HepG2 (cell line): ENCODE data around the gene ADAMTS18. TPM values are rescaled to one million over a fixed set of nuclear protein-coding genes. Genes with fewer than 3 reads are reported as not detected.

Source experiments
- ATAC-seq: fragments of 200-7000 bp; cut with Tn5 transposase; 3 replicates; pipeline ENCODE4 v1.9.1; 2020; ENCODE audit warnings: mild to moderate bottlenecking, moderate library complexity
- BruUV-seq: library from RNA; stranded (reverse); fragments of 400-500 nt; replicated peaks from 2 replicates; lab custom pipeline; 2021; lab: Mats Ljungman, UMichigan
- CTCF ChIA-PET: fragments of 300-600 bp; formaldehyde crosslinking; extraction: SDS; loops from one replicate; lab custom pipeline; 2021; ENCODE audit warnings: low total read pairs, inconsistent platforms, low intra/inter-chr PET ratio; lab: Yijun Ruan, JAX
- POLR2A ChIA-PET: fragments of 350-600 bp; sonication (Branson Sonifier 250); formaldehyde crosslinking; loops from one replicate; lab custom pipeline; 2020; ENCODE audit warnings: antibody characterized with exemption, inconsistent platforms; lab: Yijun Ruan, JAX
- DNase-seq: peaks from one replicate; pipeline ENCODE4 v3.0.0-alpha.2; 2015; ENCODE audit warnings: low spot score
- FAIRE-seq: peaks from 3 replicates; lab custom pipeline; 2011; peaks lifted over from hg19 to GRCh38; lab: Jason Lieb, UNC
- H2AFZ ChIP-seq: one replicate; pipeline ENCODE4 v1.6.1; 2011; ENCODE audit warnings: low read length, inconsistent platforms
- H3K27ac ChIP-seq: fragments of 300-600 bp; 3 replicates; pipeline ENCODE4 v1.8.0; 2011; ENCODE audit warnings: mixed run types, mild to moderate bottlenecking, mixed read lengths, low read length, inconsistent platforms; ENCODE audit not compliant: insufficient read depth; ENCODE audit errors: extremely low read length
- H3K27me3 ChIP-seq, 2 experiments: fragments of 200-600 bp in 1 of 2; 2 replicates in 1 of 2; 3 replicates in 1 of 2; pipeline versions ENCODE4 v1.6.0 to v1.8.0; 2011; ENCODE audit warnings: low read length in 2 of 2, mild to moderate bottlenecking in 2 of 2, moderate library complexity in 2 of 2, inconsistent platforms in 1 of 2; ENCODE audit not compliant: insufficient read depth in 2 of 2, control insufficient read depth in 1 of 2
- H3K36me3 ChIP-seq, 2 experiments: fragments of 200-600 bp in 1 of 2; replicated peaks in 1 of 2; 2 replicates in 1 of 2; 3 replicates in 1 of 2; pipeline versions ENCODE4 v1.5.1 to v1.8.0; 2011; ENCODE audit warnings: low read length in 2 of 2, inconsistent platforms in 1 of 2; ENCODE audit not compliant: insufficient read depth in 2 of 2, control insufficient read depth in 1 of 2
- H3K4me1 ChIP-seq: 2 replicates; pipeline ENCODE4 v1.5.1; 2012; ENCODE audit warnings: low read length, inconsistent platforms; ENCODE audit not compliant: insufficient read depth
- H3K4me2 ChIP-seq: 2 replicates; pipeline ENCODE4 v1.6.0; 2011; ENCODE audit warnings: low read depth, low read length, inconsistent platforms
- H3K4me3 ChIP-seq, 3 experiments: fragments of 200-600 bp in 1 of 3; sonication (generic), shearing (Covaris generic) in 1 of 3; replicated peaks in 1 of 3; 2 replicates each; pipeline ENCODE4 v1.5.1; 2011 to 2016; ENCODE audit warnings: low read length in 3 of 3, inconsistent platforms in 2 of 3, low read depth in 2 of 3, mild to moderate bottlenecking in 2 of 3, control low read depth in 1 of 3, mixed read lengths in 1 of 3; ENCODE audit not compliant: insufficient read depth in 1 of 3
- H3K79me2 ChIP-seq: one replicate; pipeline ENCODE4 v1.6.1; 2011; ENCODE audit warnings: low read length, inconsistent platforms; ENCODE audit not compliant: insufficient read depth
- H3K9ac ChIP-seq: 2 replicates; pipeline ENCODE4 v1.6.0; 2011; ENCODE audit warnings: mild to moderate bottlenecking, low read depth, low read length, inconsistent platforms; ENCODE audit not compliant: insufficient read depth
- H3K9me3 ChIP-seq: 2 replicates; pipeline ENCODE4 v1.5.1; 2012; ENCODE audit warnings: mild to moderate bottlenecking, low read length
- H4K20me1 ChIP-seq: 2 replicates; pipeline ENCODE4 v1.6.0; 2011; ENCODE audit warnings: inconsistent platforms, mild to moderate bottlenecking, low read length, moderate library complexity; ENCODE audit not compliant: insufficient read depth
- ATF4 ChIP-seq, 2 experiments: fragments of 450-650 bp in 1 of 2; sonication (generic) in 1 of 2; formaldehyde crosslinking; IDR thresholded peaks; 2 replicates each; pipeline versions ENCODE4 v1.5.0 to v1.8.0; 2020 to 2022; ENCODE audit warnings: mild to moderate bottlenecking in 1 of 2, missing genetic modification reagents in 1 of 2
- CENPX ChIP-seq: sonication (generic); formaldehyde crosslinking; IDR thresholded peaks from 2 replicates; pipeline ENCODE4 v1.9.0; 2021; ENCODE audit warnings: mild to moderate bottlenecking, missing genetic modification reagents, moderate library complexity
- ELF4 ChIP-seq: sonication (generic); formaldehyde crosslinking; IDR thresholded peaks from 2 replicates; pipeline ENCODE4 v1.5.0; 2020; ENCODE audit warnings: missing genetic modification reagents, mild to moderate bottlenecking, moderate library complexity, borderline replicate concordance
- NFKBIZ ChIP-seq: IDR thresholded peaks from 2 replicates; pipeline ENCODE4 v1.6.1; 2018; ENCODE audit warnings: missing genetic modification reagents, missing compliant biosample characterization
- PRDM4 ChIP-seq: sonication (generic); formaldehyde crosslinking; IDR thresholded peaks from 2 replicates; pipeline ENCODE4 v1.9.0; 2021; ENCODE audit warnings: missing genetic modification reagents, borderline replicate concordance
- TCF7 ChIP-seq: sonication (generic); IDR thresholded peaks from 2 replicates; pipeline ENCODE4 v1.6.1; 2016; ENCODE audit warnings: antibody characterized with exemption, low read depth
- ZNF18 ChIP-seq: sonication (generic); formaldehyde crosslinking; IDR thresholded peaks from 2 replicates; pipeline ENCODE4 v1.8.0; 2022; ENCODE audit warnings: mild to moderate bottlenecking, missing genetic modification reagents; ENCODE audit not compliant: insufficient replicate concordance
- ZNF589 ChIP-seq: sonication (generic); formaldehyde crosslinking; conservative IDR thresholded peaks from 2 replicates; pipeline ENCODE4 v1.8.0; 2022; ENCODE audit warnings: mild to moderate bottlenecking, moderate library complexity, missing genetic modification reagents
- ZNF737 ChIP-seq: sonication (generic); formaldehyde crosslinking; IDR thresholded peaks from 2 replicates; pipeline ENCODE4 v1.5.0; 2020; ENCODE audit warnings: missing genetic modification reagents, mild to moderate bottlenecking, borderline replicate concordance
- WGBS: methylation state at CpG from one replicate; pipeline ENCODE4 v1.1.6; 2017; ENCODE audit warnings: low lambda C conversion rate; 5-methylcytosine and 5-hydroxymethylcytosine counted together
- in situ Hi-C: cut with HindIII; loops from 2 replicates; pipeline ENCODE4 v1.10.0; 2017; ENCODE audit warnings: low pct_unique_long_range_greater_than_20kb; ENCODE audit not compliant: extremely low pct_ligation_motif_present
- intact Hi-C: fragments of 100-400 bp; cut with micrococcal nuclease; formaldehyde crosslinking; loops from one replicate; pipeline ENCODE4 v1.10.0; 2022; ENCODE audit not compliant: unreplicated experiment
- polyA plus RNA-seq, 8 experiments: library from polyadenylated mRNA; depleted of rRNA in 3 of 8; stranded (reverse) in 7 of 8; unstranded in 1 of 8; fragments of >200 nt; fragmentation: Illumina TruSeq in 4 of 8; extraction: Trizol in 4 of 8; gene quantifications; 2 replicates each; pipeline versions ENCODE4 v1.2.1 to v1.2.3, GENCODE V29; 2011 to 2016; ENCODE audit warnings: low read depth in 4 of 8, missing spikeins in 1 of 8, mixed read lengths in 1 of 8; ENCODE audit not compliant: insufficient read depth in 1 of 8
- total RNA-seq, 5 experiments: library from RNA; depleted of rRNA; stranded (reverse); fragments of >200 nt; fragmentation: Illumina TruSeq; extraction: Trizol; gene quantifications; 2 replicates each; pipeline ENCODE4 v1.2.3, GENCODE V29; 2016; ENCODE audit warnings: low read depth in 1 of 5
- TF ChIP-seq, protein P1 (sequence below): sonication (generic); formaldehyde crosslinking; IDR thresholded peaks from 2 replicates; pipeline ENCODE4 v1.5.0; 2020; ENCODE audit warnings: mild to moderate bottlenecking, missing genetic modification reagents

The ADAMTS18 gene
- total and polyA plus RNA-seq, 2 of the 13 experiments (the other 11 are each of a cell fraction or from before 2014, with no cell fraction given) = 0.01 TPM; not detected in 1

- Histone ChIP-seq H3K4me3 (no peak overlapping the region), H3K79me2 (no peaks in the 10 kb centered on the region), H2AFZ (no peak overlapping the region), H3K4me2 (no peak overlapping the region), H3K4me1 (peaks cover 9% of the 10 kb centered on the region), H3K27me3 (peaks cover 0 to 8% of the 10 kb centered on the region in 2 experiments; a peak in 1 of 5 replicates), H3K36me3 (no peaks in the 10 kb centered on the region), H4K20me1 (no peaks in the 10 kb centered on the region), H3K9me3 (no peaks in the 10 kb centered on the region), H3K9ac (no peak overlapping the region), H3K27ac (no peak overlapping the region)
- in situ Hi-C loops = no loop called here
- 4% methylated on average over 3 of the region's 3 CpGs for WGBS
- TF ChIP-seq TCF7 = no peak
- TF ChIP-seq ELF4 (CRISPR knock-in tag) = no peak
- no peak for TF ChIP-seq ZNF737
- TF ChIP-seq, protein P1, sequence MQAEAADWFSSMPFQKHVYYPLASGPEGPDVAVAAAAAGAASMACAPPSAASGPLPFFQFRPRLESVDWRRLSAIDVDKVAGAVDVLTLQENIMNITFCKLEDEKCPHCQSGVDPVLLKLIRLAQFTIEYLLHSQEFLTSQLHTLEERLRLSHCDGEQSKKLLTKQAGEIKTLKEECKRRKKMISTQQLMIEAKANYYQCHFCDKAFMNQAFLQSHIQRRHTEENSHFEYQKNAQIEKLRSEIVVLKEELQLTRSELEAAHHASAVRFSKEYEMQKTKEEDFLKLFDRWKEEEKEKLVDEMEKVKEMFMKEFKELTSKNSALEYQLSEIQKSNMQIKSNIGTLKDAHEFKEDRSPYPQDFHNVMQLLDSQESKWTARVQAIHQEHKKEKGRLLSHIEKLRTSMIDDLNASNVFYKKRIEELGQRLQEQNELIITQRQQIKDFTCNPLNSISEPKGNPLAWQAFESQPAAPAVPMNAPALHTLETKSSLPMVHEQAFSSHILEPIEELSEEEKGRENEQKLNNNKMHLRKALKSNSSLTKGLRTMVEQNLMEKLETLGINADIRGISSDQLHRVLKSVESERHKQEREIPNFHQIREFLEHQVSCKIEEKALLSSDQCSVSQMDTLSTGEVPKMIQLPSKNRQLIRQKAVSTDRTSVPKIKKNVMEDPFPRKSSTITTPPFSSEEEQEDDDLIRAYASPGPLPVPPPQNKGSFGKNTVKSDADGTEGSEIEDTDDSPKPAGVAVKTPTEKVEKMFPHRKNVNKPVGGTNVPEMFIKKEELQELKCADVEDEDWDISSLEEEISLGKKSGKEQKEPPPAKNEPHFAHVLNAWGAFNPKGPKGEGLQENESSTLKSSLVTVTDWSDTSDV (CRISPR knock-in tag) = no peak
- TF ChIP-seq PRDM4 (CRISPR knock-in tag) = no peak
- TF ChIP-seq ZNF18 (CRISPR knock-in tag) = no peak
- no peak for TF ChIP-seq CENPX (CRISPR knock-in tag)
- no peak for TF ChIP-seq ATF4 (CRISPR knock-in tag; IDR thresholded peaks at IDR 0.05)
- no peak for TF ChIP-seq ZNF589
- no peak for TF ChIP-seq NFKBIZ
- no TSS peak for BruUV-seq
- DNase-seq (no peak), FAIRE-seq (no peak), ATAC-seq (no peak)
- POLR2A ChIA-PET = no interaction called here
- CTCF ChIA-PET = no interaction called here
- intact Hi-C loops = no loop called here
Observed at GRCh38 chr16:77300256-77300655, 134.6 kb downstream of the ADAMTS18 start.
